ENCODE results near the gene PLD4. TPM values are rescaled to one million over a fixed set of nuclear protein-coding genes. Genes with fewer than 3 reads are reported as not detected.
"Not testable (repeated sequence)": the region's sequence is repeated elsewhere in the genome, so short reads cannot be mapped to it uniquely, and the experiment has no call there.

Gene PLD4
- total RNA-seq, 1 donor from 2014 or later = not detected

GRCh38 chr14:104939666-104940410, 15.2 kb downstream of the PLD4 start:
- no peak for DNase-seq (ENCODE audit: extremely low read depth, low read depth, low spot score)

GRCh38 chr14:104940526-104941150, 16.0 kb downstream of the PLD4 start:
- DNase-seq (ENCODE audit: extremely low read depth, low read depth, low spot score) = no peak

GRCh38 chr14:104941508-104942365, 17.1 kb downstream of the PLD4 start:
- no peak for DNase-seq (ENCODE audit: extremely low read depth, low read depth, low spot score)

GRCh38 chr14:104942586-104942985, 17.9 kb downstream of the PLD4 start:
- no peak for DNase-seq (ENCODE audit: extremely low read depth, low read depth, low spot score)

- DNase-seq (ENCODE audit: extremely low read depth, low read depth, low spot score) = not testable (repeated sequence)
These were observed 18.7 kb downstream of the PLD4 start for GRCh38 chr14:104943216-104944015.

GRCh38 chr14:104944016-104944308, 19.3 kb downstream of the PLD4 start:
- not testable (repeated sequence) for DNase-seq (ENCODE audit: extremely low read depth, low read depth, low spot score)

GRCh38 chr14:104944436-104945205, 19.9 kb downstream of the PLD4 start:
- not testable (repeated sequence) for DNase-seq (ENCODE audit: extremely low read depth, low read depth, low spot score)

- not testable (repeated sequence) for DNase-seq (ENCODE audit: extremely low read depth, low read depth, low spot score)
These were observed 20.6 kb downstream of the PLD4 start for GRCh38 chr14:104945266-104945665.

- not testable (repeated sequence) for DNase-seq (ENCODE audit: extremely low read depth, low read depth, low spot score)
These were observed 21.6 kb downstream of the PLD4 start for GRCh38 chr14:104945986-104946965.

GRCh38 chr14:104947201-104947600, 22.5 kb downstream of the PLD4 start:
- DNase-seq (ENCODE audit: extremely low read depth, low read depth, low spot score) = not testable (repeated sequence)

- not testable (repeated sequence) for DNase-seq (ENCODE audit: extremely low read depth, low read depth, low spot score)
These were observed 23.4 kb downstream of the PLD4 start for GRCh38 chr14:104947881-104948735.

- DNase-seq (ENCODE audit: extremely low read depth, low read depth, low spot score) = no peak
These were observed 24.0 kb downstream of the PLD4 start for GRCh38 chr14:104948736-104949031.

GRCh38 chr14:104949406-104949955, 24.8 kb downstream of the PLD4 start:
- DNase-seq (ENCODE audit: extremely low read depth, low read depth, low spot score) = not testable (repeated sequence)

GRCh38 chr14:104950021-104950420, 25.3 kb downstream of the PLD4 start:
- no peak for DNase-seq (ENCODE audit: extremely low read depth, low read depth, low spot score)

GRCh38 chr14:104950701-104951100, 26.0 kb downstream of the PLD4 start:
- DNase-seq (ENCODE audit: extremely low read depth, low read depth, low spot score) = not testable (repeated sequence)

- not testable (repeated sequence) for DNase-seq (ENCODE audit: extremely low read depth, low read depth, low spot score)
These were observed 27.4 kb downstream of the PLD4 start for GRCh38 chr14:104951863-104952657.

- DNase-seq (ENCODE audit: extremely low read depth, low read depth, low spot score) = no peak
These were observed 28.4 kb downstream of the PLD4 start for GRCh38 chr14:104953097-104953496.

Data from glomerular endothelial cell (primary cell).